ENCODE data around the gene FOXN3.

The FOXN3 gene

GRCh38 chr14:89312932-89313331 lies 104.1 kb downstream of the FOXN3 start:
- FAIRE-seq (no peak), DNase-seq (ENCODE audit: insufficient read length, low spot score) (no peak)
- no peak for TF ChIP-seq CTCF (IDR thresholded peaks at IDR 0.05; ENCODE audit: insufficient read depth, missing control alignments)

- FAIRE-seq (no peak), DNase-seq (ENCODE audit: insufficient read length, low spot score) (no peak)
- no peak for TF ChIP-seq CTCF (IDR thresholded peaks at IDR 0.05; ENCODE audit: insufficient read depth, missing control alignments)
Measured at GRCh38 chr14:89310211-89310610, 106.8 kb downstream of the FOXN3 start.

GRCh38 chr14:89309670-89310177 lies 107.3 kb downstream of the FOXN3 start:
- DNase-seq (ENCODE audit: insufficient read length, low spot score) (no peak), FAIRE-seq (no peak)

GRCh38 chr14:89308232-89308959 lies 108.6 kb downstream of the FOXN3 start:
- DNase-seq (ENCODE audit: insufficient read length, low spot score) = no peak
- no peak for TF ChIP-seq CTCF (IDR thresholded peaks at IDR 0.05; ENCODE audit: insufficient read depth, missing control alignments)
- no peak for FAIRE-seq

More at GRCh38 chr14:89309670-89310177, 107.3 kb downstream of the FOXN3 start:
- no peak for TF ChIP-seq CTCF (IDR thresholded peaks at IDR 0.05; ENCODE audit: insufficient read depth, missing control alignments)

GRCh38 chr14:89307409-89307808 lies 109.6 kb downstream of the FOXN3 start:
- FAIRE-seq (no peak), DNase-seq (ENCODE audit: insufficient read length, low spot score) (no peak)
- no peak for TF ChIP-seq CTCF (IDR thresholded peaks at IDR 0.05; ENCODE audit: insufficient read depth, missing control alignments)

- DNase-seq (ENCODE audit: insufficient read length, low spot score) (no peak), FAIRE-seq (no peak)
- no peak for TF ChIP-seq CTCF (IDR thresholded peaks at IDR 0.05; ENCODE audit: insufficient read depth, missing control alignments)
Measured at GRCh38 chr14:89304972-89305703, 111.9 kb downstream of the FOXN3 start.

GRCh38 chr14:89304561-89304960 lies 112.5 kb downstream of the FOXN3 start:
- FAIRE-seq = no peak

More at GRCh38 chr14:89304561-89304960, 112.5 kb downstream of the FOXN3 start:
- DNase-seq (ENCODE audit: insufficient read length, low spot score) = no peak
- no peak for TF ChIP-seq CTCF (IDR thresholded peaks at IDR 0.05; ENCODE audit: insufficient read depth, missing control alignments)

Data from D721Med (cell line).